Fibroblast of lung (primary cell): ENCODE data around the gene DLEU7.

Experiments
- CTCF ChIP-seq, 2 donors: IDR thresholded peaks in 1 of 2; conservative IDR thresholded peaks in 1 of 2; 1 replicate in 1 of 2; 2 replicates in 1 of 2; pipeline ENCODE4 v1.5.1; 2011 to 2012; ENCODE audit warnings: low read length in 2 of 2, control low read depth in 1 of 2, inconsistent platforms in 1 of 2, low read depth in 1 of 2, mild to moderate bottlenecking in 1 of 2
- EZH2 ChIP-seq: IDR thresholded peaks from 2 replicates; pipeline ENCODE4 v1.5.1; 2012; ENCODE audit warnings: low read length, control low read depth, mild to moderate bottlenecking; ENCODE audit errors: missing control alignments

GRCh38 chr13:50845211-50845610 lies 1.7 kb upstream of the DLEU7 start:
- TF ChIP-seq CTCF (conservative IDR thresholded peaks at IDR 0.05 in 1 of 2, IDR thresholded peaks at IDR 0.05 in 1 of 2; ENCODE audit: low read depth in 1 of 2, low read length in 2 of 2) (no peak), EZH2 (no peak)
